Measurements from ENCODE around the gene ADAMTS17.

Gene ADAMTS17

GRCh38 chr15:100156201-100156600, 185.6 kb downstream of the ADAMTS17 start:
- TF ChIP-seq CTCF (IDR thresholded peaks at IDR 0.05; ENCODE audit: borderline replicate concordance, insufficient read depth, low read depth, low read length), result no peak
- no peak overlapping the region for H3K4me3 ChIP-seq (ENCODE audit: low read depth, low read length)

GRCh38 chr15:100154338-100154737, 187.4 kb downstream of the ADAMTS17 start:
- H3K4me3 ChIP-seq (ENCODE audit: low read depth, low read length), result no peak overlapping the region

GRCh38 chr15:100152463-100152862, 189.3 kb downstream of the ADAMTS17 start:
- no peak overlapping the region for H3K4me3 ChIP-seq (ENCODE audit: low read depth, low read length)
- TF ChIP-seq CTCF (IDR thresholded peaks at IDR 0.05; ENCODE audit: borderline replicate concordance, insufficient read depth, low read depth, low read length), result no peak

More at GRCh38 chr15:100154338-100154737, 187.4 kb downstream of the ADAMTS17 start:
- no peak for TF ChIP-seq CTCF (IDR thresholded peaks at IDR 0.05; ENCODE audit: borderline replicate concordance, insufficient read depth, low read depth, low read length)

GRCh38 chr15:100150906-100151305, 190.9 kb downstream of the ADAMTS17 start:
- no peak overlapping the region for H3K4me3 ChIP-seq (ENCODE audit: low read depth, low read length)
- TF ChIP-seq CTCF (IDR thresholded peaks at IDR 0.05; ENCODE audit: borderline replicate concordance, insufficient read depth, low read depth, low read length), result no peak

GRCh38 chr15:100147828-100148227, 193.9 kb downstream of the ADAMTS17 start:
- H3K4me3 ChIP-seq (ENCODE audit: low read depth, low read length), result no peak overlapping the region
- no peak for TF ChIP-seq CTCF (IDR thresholded peaks at IDR 0.05; ENCODE audit: borderline replicate concordance, insufficient read depth, low read depth, low read length)

GRCh38 chr15:100143378-100143777, 198.4 kb downstream of the ADAMTS17 start:
- no peak for TF ChIP-seq CTCF (IDR thresholded peaks at IDR 0.05; ENCODE audit: borderline replicate concordance, insufficient read depth, low read depth, low read length)
- no peak overlapping the region for H3K4me3 ChIP-seq (ENCODE audit: low read depth, low read length)

- TF ChIP-seq CTCF (IDR thresholded peaks at IDR 0.05; ENCODE audit: borderline replicate concordance, insufficient read depth, low read depth, low read length), result no peak
- no peak overlapping the region for H3K4me3 ChIP-seq (ENCODE audit: low read depth, low read length)
These were observed 200.3 kb downstream of the ADAMTS17 start for GRCh38 chr15:100141311-100142001.

Measured in GM12875 (cell line).